ENCODE results near the gene SLC1A2.

SLC1A2 gene

DNA sequence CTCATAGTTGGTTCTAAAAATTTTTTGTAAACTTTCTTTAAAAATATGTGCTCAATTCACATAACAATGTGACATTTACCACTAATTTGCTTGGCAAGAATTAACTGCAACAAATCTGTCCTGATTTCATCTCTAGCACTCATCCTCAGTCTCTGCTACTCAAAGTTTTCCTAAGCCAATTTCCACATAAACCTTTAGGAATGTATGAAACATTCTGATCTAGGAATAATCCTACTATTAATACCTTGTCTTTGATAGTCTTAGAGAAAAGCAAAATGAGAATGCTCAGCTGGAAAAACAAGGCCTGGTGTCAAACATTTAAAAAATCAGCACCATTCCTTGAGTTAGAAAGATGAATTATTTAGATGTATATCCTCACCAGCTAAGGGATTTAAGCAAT is 166.1 kb downstream of the SLC1A2 start:
- TF ChIP-seq, protein P1, sequence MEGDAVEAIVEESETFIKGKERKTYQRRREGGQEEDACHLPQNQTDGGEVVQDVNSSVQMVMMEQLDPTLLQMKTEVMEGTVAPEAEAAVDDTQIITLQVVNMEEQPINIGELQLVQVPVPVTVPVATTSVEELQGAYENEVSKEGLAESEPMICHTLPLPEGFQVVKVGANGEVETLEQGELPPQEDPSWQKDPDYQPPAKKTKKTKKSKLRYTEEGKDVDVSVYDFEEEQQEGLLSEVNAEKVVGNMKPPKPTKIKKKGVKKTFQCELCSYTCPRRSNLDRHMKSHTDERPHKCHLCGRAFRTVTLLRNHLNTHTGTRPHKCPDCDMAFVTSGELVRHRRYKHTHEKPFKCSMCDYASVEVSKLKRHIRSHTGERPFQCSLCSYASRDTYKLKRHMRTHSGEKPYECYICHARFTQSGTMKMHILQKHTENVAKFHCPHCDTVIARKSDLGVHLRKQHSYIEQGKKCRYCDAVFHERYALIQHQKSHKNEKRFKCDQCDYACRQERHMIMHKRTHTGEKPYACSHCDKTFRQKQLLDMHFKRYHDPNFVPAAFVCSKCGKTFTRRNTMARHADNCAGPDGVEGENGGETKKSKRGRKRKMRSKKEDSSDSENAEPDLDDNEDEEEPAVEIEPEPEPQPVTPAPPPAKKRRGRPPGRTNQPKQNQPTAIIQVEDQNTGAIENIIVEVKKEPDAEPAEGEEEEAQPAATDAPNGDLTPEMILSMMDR (IDR thresholded peaks at IDR 0.05) = no peak

DNA sequence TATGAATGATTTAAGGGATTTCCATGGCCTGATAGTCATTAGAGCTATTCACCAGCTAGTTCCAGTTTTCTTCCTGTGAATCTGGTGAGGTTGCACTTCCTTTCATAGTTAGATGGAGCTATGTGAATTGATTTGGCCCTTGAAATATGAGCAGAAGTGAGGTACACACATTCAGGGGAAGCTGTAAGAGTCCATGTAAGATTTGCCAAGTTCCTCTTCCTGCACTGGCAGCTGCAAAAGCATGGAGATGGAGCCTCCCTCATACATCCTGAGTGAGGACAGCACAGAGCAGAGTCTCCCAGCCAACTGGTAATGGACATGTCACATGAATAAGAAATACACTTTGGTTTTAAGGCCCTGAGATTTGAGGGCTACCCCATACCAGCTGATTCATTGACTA is 168.7 kb downstream of the SLC1A2 start:
- H3K36me3 ChIP-seq = no peaks in the 10 kb centered on the region
- no peak overlapping the region for H3K4me3 ChIP-seq (ENCODE audit: low read depth in 1 of 2, low read length in 1 of 2)

More for the DNA sequence above, 166.1 kb downstream of the SLC1A2 start:
- no peaks in the 10 kb centered on the region for H3K36me3 ChIP-seq
- peaks cover 6 to 22% of the 10 kb centered on the region in 2 experiments for H3K4me1 ChIP-seq (ENCODE audit: control insufficient read depth in 1 of 2, insufficient read depth in 1 of 2, low read depth in 1 of 2, low read length in 1 of 2)
- H3K4me3 ChIP-seq (ENCODE audit: low read depth in 1 of 2, low read length in 1 of 2) = no peak overlapping the region
- H3K27me3 ChIP-seq = no peaks in the 10 kb centered on the region
- no peak overlapping the region for H3K27ac ChIP-seq
- no peaks in the 10 kb centered on the region for H3K9me3 ChIP-seq

DNA sequence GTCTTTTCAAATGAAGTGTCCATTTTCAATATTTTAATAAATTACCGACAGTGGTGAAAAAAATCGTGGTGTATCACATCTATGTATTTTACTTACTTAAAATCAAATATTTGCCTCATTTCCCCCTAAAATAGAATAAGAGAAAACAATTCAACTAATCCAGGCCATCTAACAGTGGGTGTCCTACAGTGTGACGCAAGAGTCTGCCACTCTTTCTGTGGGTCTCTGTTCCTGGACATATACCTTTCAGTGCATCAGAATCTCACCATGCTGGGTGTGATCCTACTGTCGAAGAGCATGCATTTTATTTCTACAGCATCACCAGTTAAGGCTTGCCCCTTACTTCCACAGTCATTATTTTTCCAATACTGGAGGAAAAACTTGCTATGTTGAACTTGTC is 169.2 kb downstream of the SLC1A2 start:
- TF ChIP-seq, protein P1 (IDR thresholded peaks at IDR 0.05) = no peak
- no peaks in the 10 kb centered on the region for H3K9me3 ChIP-seq
- no peaks in the 10 kb centered on the region for H3K36me3 ChIP-seq

More for the DNA sequence above, 168.7 kb downstream of the SLC1A2 start:
- Histone ChIP-seq H3K27ac (no peak overlapping the region), H3K4me1 (ENCODE audit: control insufficient read depth in 1 of 2, insufficient read depth in 1 of 2, low read depth in 1 of 2, low read length in 1 of 2) (peaks cover 6 to 8% of the 10 kb centered on the region in 2 experiments), H3K27me3 (no peaks in the 10 kb centered on the region), H3K9me3 (no peaks in the 10 kb centered on the region)
- TF ChIP-seq, protein P1 (IDR thresholded peaks at IDR 0.05) = no peak

DNA sequence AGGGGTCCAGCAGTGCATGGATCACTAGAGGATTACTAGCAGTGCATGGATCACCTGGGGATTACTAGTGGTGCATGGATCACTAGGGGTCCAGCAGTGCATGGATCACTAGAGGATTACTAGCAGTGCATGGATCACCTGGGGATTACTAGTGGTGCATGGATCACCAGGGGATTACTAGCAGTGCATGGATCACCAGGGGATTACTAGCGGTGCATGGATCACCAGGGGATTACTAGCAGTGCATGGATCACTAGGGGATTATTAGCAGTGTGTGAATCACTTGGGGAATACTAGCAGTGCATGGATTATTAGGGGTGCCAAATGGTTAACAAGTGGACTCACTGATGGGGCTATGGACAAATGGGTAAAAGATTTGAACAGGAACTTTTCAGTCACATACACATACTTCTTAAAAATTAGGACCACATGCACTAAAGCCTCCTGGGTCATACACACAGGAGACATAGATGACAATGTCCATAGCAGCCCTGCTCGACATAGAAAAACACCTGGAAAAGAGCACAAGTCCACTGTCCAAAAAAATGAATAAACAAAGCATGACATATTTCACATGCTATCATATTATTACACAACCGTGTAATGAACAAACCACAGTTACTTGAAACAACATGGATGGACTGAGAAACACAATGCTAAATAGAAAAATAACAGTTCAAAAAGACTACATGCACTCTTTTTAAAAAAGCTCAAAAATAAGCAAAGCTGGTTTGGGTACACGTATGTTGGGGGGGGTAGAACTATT is 170.6 kb downstream of the SLC1A2 start:
- Histone ChIP-seq H3K36me3 (no peaks in the 10 kb centered on the region), H3K9me3 (no peaks in the 10 kb centered on the region), H3K27ac (no peak overlapping the region), H3K27me3 (no peaks in the 10 kb centered on the region), H3K4me3 (ENCODE audit: low read depth in 1 of 2, low read length in 1 of 2) (no peak overlapping the region), H3K4me1 (ENCODE audit: control insufficient read depth in 1 of 2, insufficient read depth in 1 of 2, low read depth in 1 of 2, low read length in 1 of 2) (peaks cover 6 to 8% of the 10 kb centered on the region in 2 experiments)
- TF ChIP-seq, protein P1 (IDR thresholded peaks at IDR 0.05) = no peak

More for the DNA sequence above, 169.2 kb downstream of the SLC1A2 start:
- Histone ChIP-seq H3K27me3 (no peaks in the 10 kb centered on the region), H3K4me3 (ENCODE audit: low read depth in 1 of 2, low read length in 1 of 2) (no peak overlapping the region), H3K4me1 (ENCODE audit: control insufficient read depth in 1 of 2, insufficient read depth in 1 of 2, low read depth in 1 of 2, low read length in 1 of 2) (peaks cover 6 to 8% of the 10 kb centered on the region in 2 experiments), H3K27ac (no peak overlapping the region)

DNA sequence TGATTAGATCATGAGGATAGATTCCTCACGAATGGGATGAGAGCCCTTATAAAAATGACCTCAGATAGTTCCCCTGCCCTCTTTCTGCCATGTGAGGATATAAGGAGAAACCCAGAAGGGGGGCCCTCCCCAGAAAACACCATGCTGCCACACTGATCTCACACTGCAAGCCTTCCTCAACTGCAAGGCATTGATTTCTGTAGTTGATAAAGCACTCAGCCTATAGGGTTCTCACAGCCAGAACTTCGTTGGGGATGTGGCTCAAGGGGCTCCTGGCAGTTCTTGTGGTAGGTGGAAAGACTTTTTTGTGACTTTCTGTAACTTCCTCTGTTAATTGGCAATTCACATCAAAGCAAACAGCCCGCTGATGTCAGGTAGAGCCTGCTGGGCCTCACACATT is 171.5 kb downstream of the SLC1A2 start:
- H3K27ac ChIP-seq = no peak overlapping the region
- H3K9me3 ChIP-seq = no peaks in the 10 kb centered on the region
- no peaks in the 10 kb centered on the region for H3K36me3 ChIP-seq
- H3K27me3 ChIP-seq = no peaks in the 10 kb centered on the region
- peaks cover 6 to 8% of the 10 kb centered on the region in 2 experiments for H3K4me1 ChIP-seq (ENCODE audit: control insufficient read depth in 1 of 2, insufficient read depth in 1 of 2, low read depth in 1 of 2, low read length in 1 of 2)
- TF ChIP-seq, protein P1 (IDR thresholded peaks at IDR 0.05) = no peak
- H3K4me3 ChIP-seq (ENCODE audit: low read depth in 1 of 2, low read length in 1 of 2) = no peak overlapping the region
